HFF-Myc (cell line): ENCODE data around the gene IMMP2L.

Experiments
- DNase-seq: peaks from one replicate; pipeline ENCODE4 v3.0.0-alpha.2; 2011; ENCODE audit warnings: low read depth; ENCODE audit errors: extremely low read depth
- H3K4me3 ChIP-seq: replicated peaks from 2 replicates; pipeline ENCODE4 v1.5.1; 2011; ENCODE audit warnings: low read depth, mild to moderate bottlenecking, control low read depth, low read length
- TF ChIP-seq, protein P1 (sequence below): IDR thresholded peaks from 2 replicates; pipeline ENCODE4 v1.5.1; 2012; ENCODE audit warnings: mild to moderate bottlenecking, low read depth, low read length, control low read depth; ENCODE audit errors: missing control alignments

Gene IMMP2L

DNA sequence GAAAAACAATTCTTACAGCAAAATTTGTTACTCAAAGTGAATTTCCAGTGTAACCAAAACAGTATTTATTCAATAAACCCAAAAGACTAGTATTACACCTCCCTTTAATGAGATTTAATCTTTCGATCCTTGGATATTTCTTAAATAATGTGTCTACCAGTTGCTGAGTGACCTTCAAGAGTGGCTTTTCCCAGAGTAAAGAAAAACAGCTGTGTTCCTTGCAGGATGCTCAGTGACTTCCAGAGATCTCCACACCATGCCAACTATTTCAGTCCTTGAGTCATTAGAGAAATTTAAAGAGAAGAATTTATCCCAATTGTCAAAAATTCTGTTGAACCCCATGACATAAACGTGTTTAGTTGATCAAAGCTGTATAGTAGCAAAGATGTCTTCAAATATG is 44.0 kb downstream of the IMMP2L start:
- H3K4me3 ChIP-seq = no peak overlapping the region
- TF ChIP-seq, protein P1, sequence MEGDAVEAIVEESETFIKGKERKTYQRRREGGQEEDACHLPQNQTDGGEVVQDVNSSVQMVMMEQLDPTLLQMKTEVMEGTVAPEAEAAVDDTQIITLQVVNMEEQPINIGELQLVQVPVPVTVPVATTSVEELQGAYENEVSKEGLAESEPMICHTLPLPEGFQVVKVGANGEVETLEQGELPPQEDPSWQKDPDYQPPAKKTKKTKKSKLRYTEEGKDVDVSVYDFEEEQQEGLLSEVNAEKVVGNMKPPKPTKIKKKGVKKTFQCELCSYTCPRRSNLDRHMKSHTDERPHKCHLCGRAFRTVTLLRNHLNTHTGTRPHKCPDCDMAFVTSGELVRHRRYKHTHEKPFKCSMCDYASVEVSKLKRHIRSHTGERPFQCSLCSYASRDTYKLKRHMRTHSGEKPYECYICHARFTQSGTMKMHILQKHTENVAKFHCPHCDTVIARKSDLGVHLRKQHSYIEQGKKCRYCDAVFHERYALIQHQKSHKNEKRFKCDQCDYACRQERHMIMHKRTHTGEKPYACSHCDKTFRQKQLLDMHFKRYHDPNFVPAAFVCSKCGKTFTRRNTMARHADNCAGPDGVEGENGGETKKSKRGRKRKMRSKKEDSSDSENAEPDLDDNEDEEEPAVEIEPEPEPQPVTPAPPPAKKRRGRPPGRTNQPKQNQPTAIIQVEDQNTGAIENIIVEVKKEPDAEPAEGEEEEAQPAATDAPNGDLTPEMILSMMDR = no peak

DNA sequence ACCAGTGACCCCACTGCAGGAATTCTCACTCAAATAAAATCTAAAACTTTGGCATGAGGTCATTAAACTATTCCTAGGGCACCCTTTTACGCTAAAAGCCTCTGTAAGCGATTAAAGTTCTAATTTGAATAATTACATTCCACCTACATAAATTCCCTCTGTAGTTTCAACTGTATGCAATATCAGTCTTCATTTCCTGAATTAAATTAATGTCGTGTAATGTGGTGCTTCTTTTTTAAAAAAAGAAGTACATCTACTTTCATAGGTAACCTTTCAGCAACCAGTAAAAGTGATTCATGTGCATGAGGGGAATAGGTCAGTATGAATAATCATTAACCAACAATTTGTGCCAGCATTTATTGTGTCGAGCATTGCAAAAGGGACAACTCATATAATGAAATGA is 44.7 kb downstream of the IMMP2L start:
- H3K4me3 ChIP-seq = no peak overlapping the region
- DNase-seq = no peak
- TF ChIP-seq, protein P1 = no peak

More for the DNA sequence above, 44.0 kb downstream of the IMMP2L start:
- DNase-seq = no peak

DNA sequence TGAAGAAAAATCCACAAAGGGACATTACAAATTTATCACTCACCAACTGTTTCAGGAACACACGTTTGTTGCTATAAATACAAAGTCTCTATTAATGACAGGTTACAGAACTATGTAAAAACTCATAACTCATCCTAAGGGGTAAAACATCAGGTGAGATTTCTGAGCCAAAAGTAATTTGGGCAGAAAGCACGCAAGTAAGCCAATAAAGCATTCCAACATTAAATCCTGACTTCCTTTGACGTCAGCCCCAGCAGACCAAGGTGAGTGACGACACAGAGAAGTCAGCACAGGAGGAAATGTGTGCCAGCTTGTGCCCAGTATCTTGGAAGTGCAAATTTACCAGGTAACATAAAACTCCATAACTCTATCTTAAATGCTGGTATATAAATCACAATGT is 45.7 kb downstream of the IMMP2L start:
- no peak overlapping the region for H3K4me3 ChIP-seq
- TF ChIP-seq, protein P1 = no peak
- DNase-seq = no peak

DNA sequence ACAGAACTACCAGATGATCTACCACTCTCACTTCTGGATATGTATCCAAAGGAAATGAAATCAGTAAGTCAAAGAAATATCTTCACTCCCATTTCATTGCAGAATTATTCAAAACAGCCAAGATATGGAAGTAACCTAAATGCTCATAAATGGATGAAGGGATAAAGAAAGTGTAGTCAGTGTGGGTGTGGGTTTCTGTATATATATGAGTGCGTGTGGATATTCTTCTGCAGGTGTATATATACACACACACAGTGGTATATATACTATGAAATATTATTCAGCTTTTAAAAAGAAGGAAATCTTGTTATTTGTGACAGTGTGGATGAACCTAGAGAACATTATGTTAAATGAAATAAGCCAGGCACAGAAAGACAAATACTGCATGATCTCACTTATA is 48.7 kb downstream of the IMMP2L start:
- no peak overlapping the region for H3K4me3 ChIP-seq
- no peak for DNase-seq
- TF ChIP-seq, protein P1 = no peak

DNA sequence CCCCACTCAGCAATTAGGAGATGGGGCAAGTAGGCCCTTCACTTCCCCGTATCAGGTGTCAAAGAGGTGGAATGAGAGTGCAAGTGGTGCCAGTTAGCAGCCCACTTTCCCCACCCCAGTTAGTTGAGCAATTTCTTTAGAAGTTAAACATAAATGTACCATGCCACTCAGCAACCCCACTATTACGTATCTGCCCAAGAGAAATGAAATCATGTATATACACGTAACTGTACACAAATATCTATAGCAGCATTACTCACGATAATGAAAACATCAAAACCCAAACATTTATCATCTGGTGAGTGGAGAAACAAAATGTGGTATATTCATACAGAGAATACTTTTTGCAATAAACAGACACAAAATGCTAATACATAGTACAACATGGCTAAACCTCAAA is 50.4 kb downstream of the IMMP2L start:
- no peak for DNase-seq
- TF ChIP-seq, protein P1 = no peak
- H3K4me3 ChIP-seq = no peak overlapping the region

DNA sequence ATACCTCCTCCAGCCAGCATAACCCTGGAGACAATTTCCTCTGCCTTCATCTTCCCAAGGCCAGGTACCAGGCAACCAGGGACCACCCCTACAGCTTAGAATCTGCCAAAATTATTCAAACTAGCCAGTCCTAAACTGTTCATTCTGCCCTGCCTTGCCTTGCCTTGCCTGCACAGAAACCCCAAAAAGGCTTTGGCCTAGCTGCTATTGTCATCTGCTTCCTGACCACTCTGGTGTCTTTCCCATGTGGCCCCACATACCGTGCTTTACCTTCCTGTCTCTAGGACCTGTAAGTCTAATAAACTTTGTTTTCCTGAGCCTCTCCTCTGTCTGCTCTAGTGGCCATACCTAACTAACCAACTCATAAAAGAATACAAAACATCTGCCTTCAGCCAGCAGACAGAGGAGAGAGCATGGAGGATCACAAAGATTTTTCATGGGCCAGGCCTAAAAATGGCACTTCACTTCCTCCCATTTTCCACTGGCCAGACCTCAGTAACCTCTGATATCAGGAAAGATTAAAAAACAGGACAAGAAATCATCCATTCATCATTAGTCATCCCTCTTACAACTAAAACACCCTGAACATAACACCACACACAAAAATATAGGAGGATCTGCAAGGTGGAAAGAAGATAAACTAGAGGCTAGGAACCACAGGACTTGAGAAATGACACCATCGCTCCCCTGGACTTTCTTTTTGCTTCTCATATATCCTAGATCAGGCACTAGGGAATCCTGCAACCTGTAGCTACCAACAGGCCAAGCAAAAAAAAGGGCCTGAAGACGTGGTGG is 51.5 kb downstream of the IMMP2L start:
- H3K4me3 ChIP-seq = no peak overlapping the region

More for the DNA sequence above, 51.5 kb downstream of the IMMP2L start:
- DNase-seq = no peak
- TF ChIP-seq, protein P1 = no peak
